ENCODE results near the gene CMTM8. TPM values are rescaled to one million over a fixed set of nuclear protein-coding genes. Genes with fewer than 3 reads are reported as not detected.
"Not testable (repeated sequence)": the region's sequence is repeated elsewhere in the genome, so short reads cannot be mapped to it uniquely, and the experiment has no call there.

CMTM8 gene
- polyA plus RNA-seq, 12 donors, result 1.9 to 4.0 (median 2.4) TPM; not detected in 2

DNA sequence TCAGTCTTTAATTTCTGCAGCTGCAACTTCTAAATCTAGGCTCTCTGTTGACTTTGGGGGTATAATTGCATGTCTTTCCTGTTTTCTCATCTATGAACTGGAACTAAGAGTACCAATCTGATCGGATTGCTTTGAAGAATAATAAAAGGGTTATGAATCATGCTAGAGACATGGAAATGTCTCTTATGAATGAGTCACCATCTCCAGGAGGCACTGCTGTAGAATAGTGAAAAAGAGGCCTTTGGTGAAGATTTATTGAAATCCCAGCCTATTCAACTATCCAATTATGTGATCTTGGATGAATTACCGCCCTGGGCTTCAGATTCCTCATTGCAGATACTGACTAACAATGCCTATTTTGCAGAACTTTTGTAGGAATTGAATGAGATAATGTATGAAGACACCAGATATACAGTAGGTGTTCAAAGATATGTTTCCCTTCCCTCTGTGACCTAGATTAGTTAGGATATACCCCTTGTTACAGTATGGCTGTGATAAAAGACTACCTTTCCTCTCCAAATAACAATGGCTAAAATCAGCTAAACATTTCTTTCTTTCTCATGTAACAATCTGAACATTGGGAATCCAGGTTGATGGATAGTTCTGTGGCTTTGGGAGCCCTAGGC is 11.5 kb upstream of the CMTM8 start:
- no peak for DNase-seq

DNA sequence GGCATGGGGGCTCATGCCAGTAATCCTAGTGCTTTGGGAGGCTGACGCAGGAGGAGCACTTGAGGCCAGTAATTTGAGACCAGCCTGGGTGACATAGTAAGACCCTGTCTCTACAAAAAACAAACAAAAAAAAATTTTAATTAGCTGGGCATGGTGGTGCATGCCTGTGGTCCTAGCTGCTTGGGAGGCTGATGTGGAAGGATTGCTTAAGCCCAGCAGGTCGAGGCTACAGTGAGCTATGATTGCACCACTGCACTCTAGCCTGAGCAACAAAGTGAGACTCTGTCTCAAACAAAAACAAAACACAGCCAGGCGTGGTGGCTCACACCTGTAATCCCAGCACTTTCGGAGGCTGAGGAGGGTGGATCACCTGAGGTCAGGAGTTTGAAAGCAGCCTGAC is 9.7 kb upstream of the CMTM8 start:
- DNase-seq, result not testable (repeated sequence)

GRCh38 chr3:32229565-32229964 is 8.9 kb upstream of the CMTM8 start:
- no peak for DNase-seq

DNA sequence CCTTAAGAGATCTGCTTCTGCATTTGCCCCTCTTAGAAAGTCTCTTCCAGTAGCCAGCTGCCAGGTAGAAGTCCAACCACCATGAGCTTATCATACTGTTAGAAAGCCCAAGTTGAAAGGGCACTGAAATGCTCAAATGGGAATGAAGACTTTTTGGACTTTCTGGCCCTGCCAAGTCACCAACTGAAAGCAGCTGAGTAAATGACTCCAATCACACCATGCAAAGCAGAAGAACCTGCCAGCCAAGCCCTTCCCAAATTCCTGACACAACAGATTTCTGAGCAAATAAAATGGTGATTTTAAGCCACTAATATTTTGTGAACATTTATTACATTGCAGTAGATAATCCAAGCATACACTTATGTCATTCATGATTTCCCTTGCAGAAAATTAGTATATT is 2.1 kb upstream of the CMTM8 start:
- no peak for DNase-seq

- DNase-seq, result peak; percentile 11
Measured at GRCh38 chr3:32237670-32238452, 619 bp upstream of the CMTM8 start.

GRCh38 chr3:32239307-32240158 is 1.1 kb downstream of the CMTM8 start:
- DNase-seq, result no peak

DNA sequence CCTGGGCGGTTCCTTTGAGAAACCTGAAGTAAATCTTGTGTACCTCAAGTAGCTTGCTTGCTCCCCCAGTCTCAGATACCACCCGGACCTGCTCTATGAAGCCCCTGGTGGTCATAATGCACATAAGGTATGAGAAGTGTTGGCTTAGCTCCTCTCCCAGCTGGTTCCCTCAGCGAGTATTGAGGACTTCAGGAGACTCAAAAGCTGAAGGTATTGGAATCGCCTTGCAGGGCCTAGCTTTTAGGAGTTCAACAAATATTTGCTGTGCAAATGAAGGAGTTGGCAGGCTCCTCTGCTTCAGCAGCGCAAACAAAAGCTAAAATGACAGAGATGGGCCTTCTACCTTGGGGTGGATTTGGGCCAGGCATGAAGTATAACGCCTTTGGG is 1.7 kb downstream of the CMTM8 start:
- peak; percentile 2 for DNase-seq

- DNase-seq, result no peak
Measured at GRCh38 chr3:32241100-32241499, 2.6 kb downstream of the CMTM8 start.

GRCh38 chr3:32243519-32243918 is 5.0 kb downstream of the CMTM8 start:
- DNase-seq, result no peak

DNA sequence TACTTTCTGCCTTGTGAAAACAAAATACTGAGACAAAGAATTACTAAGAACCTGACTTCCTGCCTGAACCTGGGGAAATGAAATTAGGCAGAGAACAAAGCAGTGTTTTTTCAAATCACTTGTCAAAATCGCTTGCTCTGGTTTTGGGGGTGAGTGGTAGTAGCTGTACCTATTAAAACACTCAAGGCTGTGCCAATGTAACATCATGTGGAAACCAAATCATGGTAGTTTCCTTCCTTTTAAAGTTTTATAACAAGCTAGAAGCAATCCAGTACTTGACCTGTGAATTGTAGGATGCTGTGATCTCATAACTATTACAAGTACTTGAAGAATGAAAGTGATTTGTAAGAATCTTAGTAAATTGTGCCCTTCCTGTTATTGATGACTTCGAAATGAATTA is 6.7 kb downstream of the CMTM8 start:
- no peak for DNase-seq

DNA sequence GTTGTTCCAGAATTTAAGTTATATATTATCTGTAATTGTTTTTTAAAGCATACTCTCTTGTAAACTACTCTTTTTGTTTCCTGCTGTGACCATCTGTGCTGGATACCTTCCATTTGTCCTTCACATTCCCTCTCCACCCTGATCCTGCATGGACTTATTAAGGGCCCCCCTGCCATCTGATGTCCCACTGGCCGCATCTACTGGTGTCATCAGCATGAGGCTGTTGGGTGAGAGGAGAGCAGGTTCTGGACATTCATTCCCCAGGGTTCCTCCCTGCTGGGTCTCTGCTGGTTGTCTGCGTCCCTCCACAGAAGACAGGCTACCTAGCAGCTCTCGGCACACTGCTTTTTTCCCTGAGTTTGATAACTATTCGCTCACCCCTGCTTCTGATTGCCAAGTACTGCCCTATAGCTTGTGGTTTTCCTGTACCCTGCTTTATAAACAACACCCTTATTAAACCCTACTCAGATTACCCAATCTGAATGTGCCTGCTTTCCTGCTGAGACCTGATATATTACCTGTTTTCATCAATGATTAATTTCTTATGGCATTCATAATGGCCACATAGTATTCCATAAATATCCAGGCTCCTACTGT is 7.7 kb downstream of the CMTM8 start:
- DNase-seq, result no peak

- DNase-seq, result no peak
Measured at GRCh38 chr3:32249184-32249782, 10.8 kb downstream of the CMTM8 start.

- DNase-seq, result no peak
Measured at GRCh38 chr3:32254268-32254667, 15.8 kb downstream of the CMTM8 start.

GRCh38 chr3:32255345-32255744 is 16.9 kb downstream of the CMTM8 start:
- DNase-seq, result no peak

GRCh38 chr3:32256206-32256605 is 17.7 kb downstream of the CMTM8 start:
- no peak for DNase-seq

GRCh38 chr3:32257042-32257441 is 18.6 kb downstream of the CMTM8 start:
- no peak for DNase-seq

- no peak for DNase-seq
Measured at GRCh38 chr3:32257641-32258438, 19.4 kb downstream of the CMTM8 start.

DNA sequence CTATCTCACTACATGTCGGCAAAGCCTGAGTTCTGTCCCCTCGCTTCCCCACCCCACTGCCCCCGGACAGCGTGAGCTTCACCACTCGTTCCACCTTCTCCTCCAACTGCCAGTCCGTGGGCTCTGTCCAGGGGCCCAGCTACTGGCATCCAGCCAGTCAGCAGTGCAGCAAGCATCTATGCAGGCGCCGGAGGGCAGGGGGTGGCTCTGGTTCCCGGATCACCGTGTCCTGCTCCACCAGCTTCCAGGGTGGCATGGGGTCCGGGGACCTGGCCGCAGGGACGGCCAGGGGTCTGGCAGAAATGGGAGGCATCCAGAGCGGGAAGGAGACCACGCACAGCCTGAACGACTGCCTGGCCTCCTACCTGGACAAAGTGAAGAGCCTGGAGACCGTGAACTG is 20.4 kb downstream of the CMTM8 start:
- DNase-seq, result no peak

DNA sequence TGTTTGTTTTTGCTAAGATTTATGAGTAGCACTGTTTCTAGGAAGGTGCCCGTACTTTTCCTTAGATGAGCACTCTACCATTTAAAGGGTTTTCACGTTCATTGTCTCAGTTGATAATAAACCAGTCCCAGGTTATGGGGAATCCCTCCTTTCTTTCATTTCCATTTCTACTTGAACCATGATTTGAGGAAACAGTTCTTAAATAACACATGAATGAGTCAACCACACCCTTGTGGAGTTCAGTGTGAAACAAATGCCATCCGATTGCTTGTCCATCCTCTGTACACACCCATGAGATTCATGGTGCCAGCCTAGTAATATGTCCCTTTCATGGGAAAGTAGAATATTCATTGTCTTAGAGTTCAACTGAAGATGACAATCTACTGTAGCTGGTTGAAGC is 23.1 kb downstream of the CMTM8 start:
- no peak for DNase-seq

- no peak for DNase-seq
Measured at GRCh38 chr3:32262201-32262600, 23.7 kb downstream of the CMTM8 start.

DNA sequence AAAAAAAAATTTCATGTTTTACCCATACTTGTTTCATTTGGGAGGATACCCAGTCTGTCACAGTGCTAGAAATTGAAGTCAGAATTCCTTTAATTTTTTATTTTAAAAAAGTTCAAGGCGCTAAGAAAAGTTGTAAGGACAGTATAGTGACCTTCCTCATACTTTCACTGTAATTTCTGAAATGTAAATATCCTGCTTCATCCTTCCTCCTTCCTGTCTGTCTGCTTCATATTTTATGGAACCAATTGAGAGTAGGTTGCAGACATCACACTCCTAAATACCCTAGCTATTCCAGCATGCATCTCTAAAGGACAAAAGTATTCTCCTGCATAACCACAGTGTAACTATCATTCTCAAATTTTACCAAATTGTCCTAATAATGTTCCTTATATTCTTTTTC is 35.8 kb downstream of the CMTM8 start:
- DNase-seq, result no peak

All from muscle of arm (tissue), 12 donors.